ENCODE measurements around the gene HAUS8.

The HAUS8 gene

DNA sequence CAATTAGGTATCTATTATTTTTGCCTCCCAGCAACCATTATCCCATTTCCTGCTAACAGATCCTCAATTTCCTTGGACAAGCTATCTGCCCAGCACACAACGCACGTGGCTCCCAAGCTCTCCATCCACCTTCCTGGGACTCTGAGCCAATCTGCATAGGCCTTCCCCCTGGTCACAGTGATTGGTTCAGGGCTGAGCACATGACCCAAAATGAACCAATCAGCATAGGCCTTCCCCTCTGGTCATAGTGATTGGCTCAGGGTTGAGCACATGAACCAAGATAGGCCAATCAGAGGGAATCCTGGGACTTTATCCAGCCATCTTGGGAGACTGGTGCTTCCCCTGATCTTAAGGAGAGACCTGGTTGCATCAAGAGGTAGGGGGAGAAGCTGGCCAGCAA lies 54.4 kb downstream of the HAUS8 start:
- TF ChIP-seq POLR2AphosphoS5 (IDR thresholded peaks at IDR 0.05; ENCODE audit: low read depth, low read length) (no peak), SIN3A (IDR thresholded peaks at IDR 0.05; ENCODE audit: borderline replicate concordance, insufficient read depth, low read length) (no peak), FOXP2 (optimal IDR thresholded peaks at IDR 0.05; ENCODE audit: borderline replicate concordance, extremely low read depth, extremely low read length, insufficient read depth) (no peak), TAF1 (IDR thresholded peaks at IDR 0.05; ENCODE audit: borderline replicate concordance, insufficient read depth, low read length) (no peak)
- TF ChIP-seq, protein P1, sequence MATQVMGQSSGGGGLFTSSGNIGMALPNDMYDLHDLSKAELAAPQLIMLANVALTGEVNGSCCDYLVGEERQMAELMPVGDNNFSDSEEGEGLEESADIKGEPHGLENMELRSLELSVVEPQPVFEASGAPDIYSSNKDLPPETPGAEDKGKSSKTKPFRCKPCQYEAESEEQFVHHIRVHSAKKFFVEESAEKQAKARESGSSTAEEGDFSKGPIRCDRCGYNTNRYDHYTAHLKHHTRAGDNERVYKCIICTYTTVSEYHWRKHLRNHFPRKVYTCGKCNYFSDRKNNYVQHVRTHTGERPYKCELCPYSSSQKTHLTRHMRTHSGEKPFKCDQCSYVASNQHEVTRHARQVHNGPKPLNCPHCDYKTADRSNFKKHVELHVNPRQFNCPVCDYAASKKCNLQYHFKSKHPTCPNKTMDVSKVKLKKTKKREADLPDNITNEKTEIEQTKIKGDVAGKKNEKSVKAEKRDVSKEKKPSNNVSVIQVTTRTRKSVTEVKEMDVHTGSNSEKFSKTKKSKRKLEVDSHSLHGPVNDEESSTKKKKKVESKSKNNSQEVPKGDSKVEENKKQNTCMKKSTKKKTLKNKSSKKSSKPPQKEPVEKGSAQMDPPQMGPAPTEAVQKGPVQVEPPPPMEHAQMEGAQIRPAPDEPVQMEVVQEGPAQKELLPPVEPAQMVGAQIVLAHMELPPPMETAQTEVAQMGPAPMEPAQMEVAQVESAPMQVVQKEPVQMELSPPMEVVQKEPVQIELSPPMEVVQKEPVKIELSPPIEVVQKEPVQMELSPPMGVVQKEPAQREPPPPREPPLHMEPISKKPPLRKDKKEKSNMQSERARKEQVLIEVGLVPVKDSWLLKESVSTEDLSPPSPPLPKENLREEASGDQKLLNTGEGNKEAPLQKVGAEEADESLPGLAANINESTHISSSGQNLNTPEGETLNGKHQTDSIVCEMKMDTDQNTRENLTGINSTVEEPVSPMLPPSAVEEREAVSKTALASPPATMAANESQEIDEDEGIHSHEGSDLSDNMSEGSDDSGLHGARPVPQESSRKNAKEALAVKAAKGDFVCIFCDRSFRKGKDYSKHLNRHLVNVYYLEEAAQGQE (IDR thresholded peaks at IDR 0.05; ENCODE audit: insufficient read depth in 1 of 2, low read depth in 2 of 2, low read length in 2 of 2) = no peak

DNA sequence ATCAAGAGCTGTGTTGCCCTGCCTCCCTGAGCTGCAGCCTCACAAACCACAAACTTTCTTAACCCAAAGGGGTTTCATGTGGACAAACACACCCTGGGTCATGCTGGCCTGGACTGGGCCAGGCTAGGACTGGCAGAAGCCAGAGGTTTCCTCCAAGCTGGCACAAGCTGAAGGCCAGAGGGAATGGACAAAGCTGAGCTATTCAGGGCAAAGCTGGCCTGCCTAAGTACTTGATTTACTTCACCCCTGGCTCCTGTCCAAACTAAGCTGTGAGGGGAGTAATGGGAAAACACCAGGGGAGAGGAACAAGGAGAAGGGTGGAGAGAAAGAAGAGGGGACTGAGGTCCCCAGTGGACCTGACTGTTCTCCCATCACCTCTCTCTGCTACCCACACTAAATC lies 54.9 kb downstream of the HAUS8 start:
- TF ChIP-seq, protein P1 (IDR thresholded peaks at IDR 0.05; ENCODE audit: insufficient read depth in 1 of 2, low read depth in 2 of 2, low read length in 2 of 2) = no peak

DNA sequence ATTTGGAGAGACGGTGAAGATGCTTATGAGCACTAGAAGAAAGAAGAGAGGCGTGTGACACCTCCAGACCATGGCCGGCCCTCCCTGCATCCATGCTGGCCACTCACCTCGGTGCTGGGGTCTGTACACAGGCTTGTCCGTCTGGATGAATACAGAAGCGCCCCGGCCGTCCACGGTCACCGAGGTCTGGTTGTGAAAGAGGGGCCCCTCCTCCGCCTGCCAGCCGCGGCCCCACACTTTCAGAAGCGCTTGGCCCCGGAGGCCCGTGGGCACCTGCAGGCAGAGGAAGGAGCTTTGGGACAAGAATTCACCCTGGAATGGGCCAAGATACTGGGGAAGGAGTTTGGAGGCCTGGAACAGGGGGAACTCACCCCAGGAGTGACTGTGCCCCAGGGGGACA lies 63.8 kb downstream of the HAUS8 start:
- TF ChIP-seq SIN3A (IDR thresholded peaks at IDR 0.05; ENCODE audit: borderline replicate concordance, insufficient read depth, low read length) (no peak), TAF1 (IDR thresholded peaks at IDR 0.05; ENCODE audit: borderline replicate concordance, insufficient read depth, low read length) (no peak), POLR2AphosphoS5 (IDR thresholded peaks at IDR 0.05; ENCODE audit: low read depth, low read length) (no peak), FOXP2 (optimal IDR thresholded peaks at IDR 0.05; ENCODE audit: borderline replicate concordance, extremely low read depth, extremely low read length, insufficient read depth) (no peak)
- TF ChIP-seq, protein P1 (IDR thresholded peaks at IDR 0.05; ENCODE audit: insufficient read depth in 1 of 2, low read depth in 2 of 2, low read length in 2 of 2) = no peak

DNA sequence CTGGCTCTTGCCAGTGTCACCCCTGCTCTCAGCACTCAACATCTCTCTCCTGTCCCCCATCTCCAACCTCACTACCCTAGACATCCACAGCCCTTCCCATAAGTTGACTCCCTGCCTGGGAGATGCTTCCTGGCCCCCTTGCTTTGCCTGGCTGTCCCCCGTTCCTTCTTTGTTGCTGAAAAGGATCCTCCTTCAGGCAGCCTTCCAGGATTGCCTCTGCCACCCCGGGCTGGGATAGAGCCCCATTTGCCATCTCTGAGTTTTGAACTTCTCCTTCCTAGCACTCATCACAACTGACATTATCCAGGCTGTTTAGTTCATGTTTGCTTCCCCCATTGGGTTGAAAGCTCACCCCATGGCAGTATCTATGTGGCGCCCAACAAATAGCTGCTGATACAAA lies 68.7 kb downstream of the HAUS8 start:
- no peak for TF ChIP-seq TAF1 (IDR thresholded peaks at IDR 0.05; ENCODE audit: borderline replicate concordance, insufficient read depth, low read length)
- no peak for TF ChIP-seq FOXP2 (optimal IDR thresholded peaks at IDR 0.05; ENCODE audit: borderline replicate concordance, extremely low read depth, extremely low read length, insufficient read depth)
- TF ChIP-seq POLR2AphosphoS5 (IDR thresholded peaks at IDR 0.05; ENCODE audit: low read depth, low read length) = no peak

DNA sequence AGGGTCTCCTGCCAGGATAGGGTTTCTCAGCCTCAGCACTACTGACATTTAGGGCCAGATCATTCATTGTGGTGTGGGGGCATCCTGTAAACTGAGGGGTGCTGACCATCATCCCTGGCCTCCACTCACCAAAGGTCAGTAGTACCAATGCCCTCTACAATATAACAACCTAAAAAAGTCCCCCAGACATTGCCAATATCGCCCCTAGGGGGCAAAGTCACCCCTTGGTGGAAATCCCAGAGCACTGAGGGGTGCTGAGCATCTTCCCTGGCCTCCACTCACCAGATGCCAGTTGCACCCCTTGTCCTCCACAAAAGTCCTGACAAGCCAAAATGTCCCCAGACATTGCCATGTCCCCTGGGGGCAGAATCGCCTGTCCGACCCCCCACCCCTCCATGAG lies 70.3 kb downstream of the HAUS8 start:
- TF ChIP-seq TAF1 (IDR thresholded peaks at IDR 0.05; ENCODE audit: borderline replicate concordance, insufficient read depth, low read length) = no peak
- no peak for TF ChIP-seq FOXP2 (optimal IDR thresholded peaks at IDR 0.05; ENCODE audit: borderline replicate concordance, extremely low read depth, extremely low read length, insufficient read depth)
- TF ChIP-seq POLR2AphosphoS5 (IDR thresholded peaks at IDR 0.05; ENCODE audit: low read depth, low read length) = no peak
- TF ChIP-seq, protein P1 (IDR thresholded peaks at IDR 0.05; ENCODE audit: insufficient read depth in 1 of 2, low read depth in 2 of 2, low read length in 2 of 2) = no peak
- no peak for TF ChIP-seq SIN3A (IDR thresholded peaks at IDR 0.05; ENCODE audit: borderline replicate concordance, insufficient read depth, low read length)
